Measurements from ENCODE around the gene TAF4. TPM values are rescaled to one million over a fixed set of nuclear protein-coding genes. Genes with fewer than 3 reads are reported as not detected.
A peak's percentile ranks its signal among the peaks of the same experiment; 100 is the strongest.

TAF4 gene
- total RNA-seq, 1 donor from 2014 or later, result 11.5 TPM

DNA sequence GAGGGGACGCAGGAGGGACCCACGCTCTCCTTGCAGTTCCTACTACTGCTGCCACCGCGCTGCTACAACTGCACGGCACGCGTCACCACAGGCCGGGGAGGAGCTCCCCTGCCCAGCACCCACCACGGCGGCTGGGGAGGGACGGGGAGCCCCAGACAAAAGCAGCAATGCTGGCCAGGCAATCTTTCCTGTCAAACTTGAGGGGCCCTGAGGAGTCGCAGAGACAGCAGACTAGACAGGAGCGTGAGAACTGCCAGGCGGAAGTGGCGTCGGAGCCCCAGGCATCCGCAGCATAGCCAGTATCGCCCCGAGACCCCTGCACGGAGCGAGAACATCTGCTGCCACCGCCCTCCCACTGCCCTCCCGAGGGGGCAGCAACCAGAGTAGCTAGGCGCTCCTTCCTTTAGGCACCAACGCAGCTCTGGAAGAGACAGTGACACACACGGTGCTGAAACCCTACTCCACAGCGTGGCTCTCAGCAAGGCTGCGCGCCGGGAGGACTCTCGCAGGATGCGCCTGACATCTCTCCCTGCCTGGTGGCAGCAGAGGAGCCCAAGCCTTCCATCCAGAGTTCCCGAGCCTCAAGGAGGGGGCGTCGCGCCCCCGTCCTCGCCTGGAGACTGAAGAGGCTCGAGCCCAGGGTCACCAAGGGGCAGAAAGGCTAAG, 2.2 kb downstream of the TAF4 start:
- Mint-ChIP-seq H3K4me3 (ENCODE audit: unreplicated experiment) (peak overlapping the region; percentile 68), H3K27me3 (ENCODE audit: low read depth) (no peaks in the 10 kb centered on the region), H3K27ac (ENCODE audit: unreplicated experiment) (peak overlapping the region; percentile 57), H3K4me1 (ENCODE audit: low read depth) (peaks cover 28% of the 10 kb centered on the region), H3K9me3 (ENCODE audit: low read depth) (no peaks in the 10 kb centered on the region), H3K36me3 (ENCODE audit: low read depth) (no peaks in the 10 kb centered on the region)
- TF ChIP-seq, protein P1, sequence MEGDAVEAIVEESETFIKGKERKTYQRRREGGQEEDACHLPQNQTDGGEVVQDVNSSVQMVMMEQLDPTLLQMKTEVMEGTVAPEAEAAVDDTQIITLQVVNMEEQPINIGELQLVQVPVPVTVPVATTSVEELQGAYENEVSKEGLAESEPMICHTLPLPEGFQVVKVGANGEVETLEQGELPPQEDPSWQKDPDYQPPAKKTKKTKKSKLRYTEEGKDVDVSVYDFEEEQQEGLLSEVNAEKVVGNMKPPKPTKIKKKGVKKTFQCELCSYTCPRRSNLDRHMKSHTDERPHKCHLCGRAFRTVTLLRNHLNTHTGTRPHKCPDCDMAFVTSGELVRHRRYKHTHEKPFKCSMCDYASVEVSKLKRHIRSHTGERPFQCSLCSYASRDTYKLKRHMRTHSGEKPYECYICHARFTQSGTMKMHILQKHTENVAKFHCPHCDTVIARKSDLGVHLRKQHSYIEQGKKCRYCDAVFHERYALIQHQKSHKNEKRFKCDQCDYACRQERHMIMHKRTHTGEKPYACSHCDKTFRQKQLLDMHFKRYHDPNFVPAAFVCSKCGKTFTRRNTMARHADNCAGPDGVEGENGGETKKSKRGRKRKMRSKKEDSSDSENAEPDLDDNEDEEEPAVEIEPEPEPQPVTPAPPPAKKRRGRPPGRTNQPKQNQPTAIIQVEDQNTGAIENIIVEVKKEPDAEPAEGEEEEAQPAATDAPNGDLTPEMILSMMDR (IDR thresholded peaks at IDR 0.05), result no peak
- peak; percentile 90 for DNase-seq (ENCODE audit: low spot score)

DNA sequence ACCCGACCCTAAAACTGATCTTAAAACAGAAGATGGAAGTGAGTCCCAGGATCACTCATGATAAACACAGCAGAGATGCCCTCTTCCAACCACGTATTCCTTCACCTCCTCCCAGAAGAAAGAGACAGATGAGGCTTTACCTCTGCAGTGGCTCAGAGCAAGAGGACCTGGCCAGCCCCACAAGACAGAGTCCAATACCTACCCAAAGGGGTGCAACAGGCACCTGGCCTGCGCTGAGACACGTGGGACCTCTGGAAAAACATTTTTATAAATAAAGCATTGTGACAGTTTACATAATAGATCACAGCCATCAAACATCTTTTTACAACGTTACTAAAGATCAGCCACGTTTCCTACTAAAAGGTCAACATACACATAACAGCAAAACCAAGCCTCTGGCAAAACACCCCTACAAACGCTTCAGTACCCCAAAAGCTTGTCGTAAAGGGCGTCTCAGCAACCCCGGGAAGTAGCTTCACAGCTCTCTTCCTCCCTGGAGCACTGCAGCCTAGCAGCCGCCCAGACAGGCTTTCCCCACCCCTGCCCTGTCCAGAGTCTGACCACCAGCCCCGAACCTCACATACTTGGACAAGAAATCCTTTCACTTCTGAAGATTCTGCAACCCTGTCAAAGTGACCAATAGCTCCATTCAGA, 2.9 kb downstream of the TAF4 start:
- Mint-ChIP-seq H3K4me3 (ENCODE audit: unreplicated experiment) (peak overlapping the region; percentile 25), H3K36me3 (ENCODE audit: low read depth) (no peaks in the 10 kb centered on the region), H3K9me3 (ENCODE audit: low read depth) (no peaks in the 10 kb centered on the region), H3K27ac (ENCODE audit: unreplicated experiment) (peak overlapping the region; percentile 33), H3K27me3 (ENCODE audit: low read depth) (no peaks in the 10 kb centered on the region), H3K4me1 (ENCODE audit: low read depth) (peaks cover 28% of the 10 kb centered on the region)
- DNase-seq (ENCODE audit: low spot score), result peak; percentile 33
- TF ChIP-seq, protein P1 (IDR thresholded peaks at IDR 0.05), result no peak

DNA sequence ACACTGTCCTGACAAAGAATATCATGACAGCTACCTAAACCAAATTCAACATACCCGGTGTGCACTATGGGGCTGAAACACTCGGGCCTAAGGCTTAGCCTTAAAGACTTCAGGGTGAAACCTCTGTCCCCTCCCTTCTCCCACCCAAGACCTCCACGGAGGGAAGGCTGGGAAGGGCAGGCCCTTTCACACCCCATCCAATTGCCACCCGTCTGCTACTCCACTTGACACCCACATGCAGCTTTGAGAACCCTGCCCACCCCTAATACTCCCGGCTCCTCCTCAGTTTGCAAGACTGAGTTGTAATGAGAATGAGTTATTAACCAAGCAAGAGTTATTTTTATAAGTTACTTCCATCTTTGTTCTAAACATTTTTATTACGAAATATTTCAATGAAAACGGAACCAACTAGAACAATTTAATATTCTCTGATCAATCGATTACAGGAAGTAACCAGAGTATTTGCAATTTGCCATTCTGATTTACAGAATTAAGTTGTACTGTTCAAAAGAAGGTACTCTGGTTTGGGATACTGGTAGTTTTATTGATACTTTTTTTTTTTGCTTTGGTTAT, 3.7 kb downstream of the TAF4 start:
- H3K36me3 Mint-ChIP-seq (ENCODE audit: low read depth), result no peaks in the 10 kb centered on the region
- DNase-seq (ENCODE audit: low spot score), result peak; percentile 47
- no peaks in the 10 kb centered on the region for H3K27me3 Mint-ChIP-seq (ENCODE audit: low read depth)
- no peak overlapping the region for H3K4me3 Mint-ChIP-seq (ENCODE audit: unreplicated experiment)
- no peak overlapping the region for H3K27ac Mint-ChIP-seq (ENCODE audit: unreplicated experiment)
- H3K9me3 Mint-ChIP-seq (ENCODE audit: low read depth), result no peaks in the 10 kb centered on the region
- H3K4me1 Mint-ChIP-seq (ENCODE audit: low read depth), result peaks cover 24% of the 10 kb centered on the region
- TF ChIP-seq, protein P1 (IDR thresholded peaks at IDR 0.05), result no peak

DNA sequence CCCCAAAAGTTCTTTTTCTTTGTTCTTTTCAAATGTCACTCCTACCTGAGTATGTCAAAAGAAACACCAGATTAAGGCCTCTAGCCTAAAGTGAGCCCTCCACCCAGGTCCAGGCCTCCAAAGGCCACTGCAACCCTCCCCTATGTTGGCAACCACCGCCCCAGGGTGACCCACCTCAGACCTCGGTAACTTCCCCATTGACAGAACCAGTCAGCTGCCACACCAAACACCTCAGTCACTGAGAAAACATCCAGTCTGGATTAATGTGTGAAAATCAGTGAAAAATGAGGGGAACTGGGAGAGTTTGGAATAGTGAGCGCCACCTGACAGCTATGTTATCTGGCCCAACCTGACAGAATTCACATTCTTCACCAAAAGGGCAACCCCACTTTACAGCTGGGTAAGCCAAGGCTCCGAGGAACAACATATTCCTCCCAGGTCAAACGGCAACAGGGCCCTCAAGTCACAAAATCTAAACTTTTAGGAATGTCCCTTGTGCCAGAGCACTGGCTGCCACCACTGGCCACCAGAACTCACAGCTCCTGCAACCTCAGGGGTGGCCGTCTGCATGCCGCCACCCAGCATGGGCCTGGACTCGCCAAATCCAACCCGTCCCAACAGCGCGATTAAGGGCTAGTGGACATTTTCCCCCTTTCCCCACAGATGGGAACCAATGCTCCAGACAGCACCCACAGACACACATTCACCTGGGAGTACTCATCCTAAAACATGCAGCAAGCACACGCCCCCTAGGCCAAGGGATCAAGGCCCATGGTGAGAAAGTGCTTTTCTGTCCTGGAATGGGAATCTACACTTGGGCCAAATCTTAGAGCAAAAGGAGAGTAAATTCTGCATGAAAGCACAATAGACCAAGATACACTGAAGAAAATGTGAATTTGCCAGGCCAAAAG, 4.8 kb downstream of the TAF4 start:
- DNase-seq (ENCODE audit: low spot score), result peak; percentile 37
- peaks cover 20% of the 10 kb centered on the region for H3K4me1 Mint-ChIP-seq (ENCODE audit: low read depth)
- no peaks in the 10 kb centered on the region for H3K27me3 Mint-ChIP-seq (ENCODE audit: low read depth)
- H3K4me3 Mint-ChIP-seq (ENCODE audit: unreplicated experiment), result no peak overlapping the region
- no peak overlapping the region for H3K27ac Mint-ChIP-seq (ENCODE audit: unreplicated experiment)
- H3K36me3 Mint-ChIP-seq (ENCODE audit: low read depth), result no peaks in the 10 kb centered on the region
- H3K9me3 Mint-ChIP-seq (ENCODE audit: low read depth), result no peaks in the 10 kb centered on the region
- TF ChIP-seq, protein P1 (IDR thresholded peaks at IDR 0.05), result no peak

Measured in chondrocyte (in vitro differentiated cells).